ENCODE measurements around the gene CHST8.
A peak's percentile ranks its signal among the peaks of the same experiment; 100 is the strongest.

Gene CHST8

GRCh38 chr19:33734913-33735312, 113.2 kb downstream of the CHST8 start:
- DNase-seq (ENCODE audit: low spot score in 2 of 2), result no peak
- Mint-ChIP-seq H3K36me3 (no peaks in the 10 kb centered on the region), H3K4me1 (no peaks in the 10 kb centered on the region), H3K27ac (no peak overlapping the region), H3K9me3 (no peaks in the 10 kb centered on the region), H3K4me3 (no peak overlapping the region)
- no peak for ATAC-seq

DNA sequence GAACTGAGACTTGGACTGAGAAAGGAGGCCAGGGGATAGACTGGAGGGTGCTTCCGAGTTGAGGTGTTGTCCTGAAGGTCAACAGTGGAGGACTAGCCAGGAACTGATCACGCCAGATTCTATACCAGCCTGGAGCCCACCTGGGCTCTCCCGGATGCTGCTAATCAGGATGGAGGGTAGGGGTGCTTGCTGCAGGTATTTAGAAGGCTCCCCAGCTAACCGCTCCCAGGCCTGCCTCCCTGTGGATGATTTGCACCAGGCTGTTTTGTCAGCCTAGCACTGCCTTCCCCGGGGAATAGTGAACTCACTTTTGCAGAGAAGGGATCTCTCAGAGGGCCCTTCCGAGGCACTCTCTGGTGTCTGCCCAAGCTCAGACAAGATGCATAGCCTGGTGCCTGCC, 114.4 kb downstream of the CHST8 start:
- ATAC-seq (peak; percentile 31), DNase-seq (ENCODE audit: low spot score in 2 of 2) (no peak)
- Mint-ChIP-seq H3K9me3 (no peaks in the 10 kb centered on the region), H3K4me3 (no peak overlapping the region), H3K36me3 (no peaks in the 10 kb centered on the region), H3K4me1 (no peaks in the 10 kb centered on the region), H3K27ac (no peak overlapping the region)

GRCh38 chr19:33736787-33737186, 115.0 kb downstream of the CHST8 start:
- no peak overlapping the region for H3K4me3 Mint-ChIP-seq
- no peaks in the 10 kb centered on the region for H3K36me3 Mint-ChIP-seq
- H3K27ac Mint-ChIP-seq, result no peak overlapping the region
- DNase-seq (ENCODE audit: low spot score in 2 of 2), result no peak
- H3K4me1 Mint-ChIP-seq, result no peaks in the 10 kb centered on the region
- no peaks in the 10 kb centered on the region for H3K9me3 Mint-ChIP-seq
- ATAC-seq, result no peak

- H3K27ac Mint-ChIP-seq, result no peak overlapping the region
- ATAC-seq, result no peak
- H3K4me1 Mint-ChIP-seq, result no peaks in the 10 kb centered on the region
- H3K36me3 Mint-ChIP-seq, result no peaks in the 10 kb centered on the region
- DNase-seq (ENCODE audit: low spot score in 2 of 2), result no peak
- no peaks in the 10 kb centered on the region for H3K9me3 Mint-ChIP-seq
- no peak overlapping the region for H3K4me3 Mint-ChIP-seq
Measured at GRCh38 chr19:33737681-33738371, 116.1 kb downstream of the CHST8 start.

DNA sequence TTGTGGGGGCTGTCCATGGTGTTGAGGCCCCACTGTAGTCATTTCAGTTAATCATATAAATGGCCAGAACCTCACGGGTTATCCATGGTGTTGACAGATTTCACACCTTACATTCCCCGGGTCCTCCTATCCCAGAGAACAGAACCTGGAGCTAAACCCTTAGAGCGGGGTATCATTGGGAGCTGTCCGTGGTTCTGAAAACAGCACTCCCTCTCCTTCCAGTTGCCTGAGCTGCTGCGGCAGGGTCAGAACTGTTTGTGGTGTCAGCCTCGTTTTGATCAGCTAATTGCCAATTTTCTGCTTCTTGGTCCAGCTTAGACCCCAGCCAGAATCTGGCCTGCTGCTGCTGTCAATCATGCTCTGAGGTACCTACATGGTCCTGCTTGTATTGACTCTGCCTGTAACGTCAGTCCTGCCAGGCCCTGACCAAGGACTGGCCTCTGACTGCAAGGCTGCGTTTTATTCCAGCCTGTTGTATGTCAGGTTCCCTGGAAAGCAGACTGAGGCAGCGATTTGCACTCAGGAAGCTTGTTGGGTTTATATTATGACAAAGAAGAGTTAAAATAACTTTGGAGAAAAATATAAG, 119.2 kb downstream of the CHST8 start:
- Mint-ChIP-seq H3K4me1 (no peaks in the 10 kb centered on the region), H3K4me3 (no peak overlapping the region), H3K9me3 (no peaks in the 10 kb centered on the region), H3K36me3 (no peaks in the 10 kb centered on the region), H3K27ac (no peak overlapping the region)
- DNase-seq (ENCODE audit: low spot score in 2 of 2), result peak in 1 of 2 donors; percentile 49
- ATAC-seq, result no peak

DNA sequence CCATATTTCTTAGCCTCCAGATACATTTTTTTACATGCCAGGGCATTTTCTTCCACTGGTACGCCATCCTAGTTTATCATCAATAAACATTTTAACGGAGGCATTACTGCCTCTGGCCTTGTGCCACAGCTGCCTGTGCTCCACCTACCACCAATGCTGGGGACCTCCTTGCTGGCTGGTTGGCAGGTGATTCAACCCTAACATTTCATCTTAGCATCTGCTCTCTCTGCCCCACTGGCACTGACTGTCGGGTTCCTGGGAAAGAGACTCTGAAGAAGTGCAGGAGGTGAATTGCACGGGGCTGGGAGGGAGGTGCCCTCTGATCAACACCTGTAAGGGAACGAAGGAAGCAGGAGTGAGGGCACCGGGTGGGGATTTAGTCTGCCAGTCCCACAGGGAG, 123.5 kb downstream of the CHST8 start:
- H3K27ac Mint-ChIP-seq, result no peak overlapping the region
- H3K36me3 Mint-ChIP-seq, result no peaks in the 10 kb centered on the region
- no peaks in the 10 kb centered on the region for H3K9me3 Mint-ChIP-seq
- ATAC-seq (no peak), DNase-seq (ENCODE audit: low spot score in 2 of 2) (no peak)
- H3K4me1 Mint-ChIP-seq, result no peaks in the 10 kb centered on the region
- no peak overlapping the region for H3K4me3 Mint-ChIP-seq

- no peak overlapping the region for H3K4me3 Mint-ChIP-seq
- DNase-seq (ENCODE audit: low spot score in 2 of 2) (no peak), ATAC-seq (no peak)
- no peaks in the 10 kb centered on the region for H3K4me1 Mint-ChIP-seq
- H3K9me3 Mint-ChIP-seq, result no peaks in the 10 kb centered on the region
- H3K36me3 Mint-ChIP-seq, result no peaks in the 10 kb centered on the region
- no peak overlapping the region for H3K27ac Mint-ChIP-seq
Measured at GRCh38 chr19:33746159-33746558, 124.4 kb downstream of the CHST8 start.

DNA sequence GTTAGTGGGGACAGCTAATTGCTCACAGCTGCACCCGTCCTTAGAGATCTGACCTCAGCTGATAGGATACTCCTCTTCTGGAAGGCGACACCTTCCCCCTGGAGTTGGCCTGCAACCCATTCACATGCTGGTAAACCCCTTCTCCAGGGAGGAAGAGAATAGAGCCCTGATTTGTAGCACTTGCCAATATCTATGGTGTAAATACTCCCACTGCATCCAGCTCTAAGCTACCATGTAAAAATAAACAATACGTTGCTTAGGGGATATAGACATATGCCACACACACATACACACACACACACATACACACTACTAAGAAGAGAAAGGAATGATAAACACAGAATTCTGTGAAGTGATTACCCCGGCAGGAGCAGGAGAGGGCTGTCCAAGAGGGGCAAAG, 125.5 kb downstream of the CHST8 start:
- ATAC-seq (no peak), DNase-seq (ENCODE audit: low spot score in 2 of 2) (no peak)
- no peak overlapping the region for H3K4me3 Mint-ChIP-seq
- H3K9me3 Mint-ChIP-seq, result no peaks in the 10 kb centered on the region
- no peaks in the 10 kb centered on the region for H3K36me3 Mint-ChIP-seq
- no peaks in the 10 kb centered on the region for H3K4me1 Mint-ChIP-seq
- H3K27ac Mint-ChIP-seq, result no peak overlapping the region

DNA sequence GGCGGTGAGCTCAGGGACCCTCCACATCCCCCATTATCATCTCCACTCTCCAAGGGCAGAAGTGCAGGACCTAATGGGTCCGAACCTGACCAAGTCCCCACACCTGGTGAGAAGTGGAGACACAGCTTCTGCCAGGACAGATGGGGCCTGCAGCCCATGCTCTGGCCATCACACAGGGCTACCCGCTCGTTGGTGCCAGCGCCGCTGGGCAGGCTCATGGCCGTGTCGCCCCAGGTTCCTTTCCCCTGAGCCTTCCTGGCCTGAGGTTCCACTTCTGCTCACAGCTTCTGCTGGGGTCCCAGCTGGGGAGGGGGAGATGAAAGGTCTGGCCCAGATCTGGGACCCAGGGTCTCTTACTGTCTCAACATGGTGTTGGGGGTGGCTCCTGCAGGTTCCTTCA, 126.5 kb downstream of the CHST8 start:
- Mint-ChIP-seq H3K36me3 (no peaks in the 10 kb centered on the region), H3K4me3 (no peak overlapping the region), H3K9me3 (no peaks in the 10 kb centered on the region), H3K27ac (no peak overlapping the region), H3K4me1 (no peaks in the 10 kb centered on the region)
- DNase-seq (ENCODE audit: low spot score in 2 of 2), result no peak
- no peak for ATAC-seq

DNA sequence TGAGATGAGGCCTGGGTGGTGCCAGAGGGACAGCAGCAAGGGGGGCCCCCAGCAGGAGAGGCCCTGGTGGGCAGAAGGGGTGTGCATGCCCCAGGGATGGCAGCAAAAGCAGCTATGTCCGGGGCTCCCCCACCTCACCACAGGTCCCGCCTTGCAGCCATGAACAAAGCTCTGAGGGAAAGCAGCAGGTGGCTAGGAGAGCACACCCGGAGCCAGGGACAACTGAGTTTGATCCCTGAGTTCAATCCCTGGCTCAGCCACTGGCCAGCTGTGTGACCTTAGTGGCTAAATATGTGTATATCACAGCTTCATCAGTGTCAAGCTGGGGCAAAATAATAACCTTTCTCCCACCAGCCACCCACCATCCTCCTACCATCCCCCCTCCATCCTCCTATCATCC, 127.3 kb downstream of the CHST8 start:
- no peak overlapping the region for H3K27ac Mint-ChIP-seq
- DNase-seq (ENCODE audit: low spot score in 2 of 2) (no peak), ATAC-seq (no peak)
- no peaks in the 10 kb centered on the region for H3K9me3 Mint-ChIP-seq
- H3K4me3 Mint-ChIP-seq, result no peak overlapping the region
- no peaks in the 10 kb centered on the region for H3K36me3 Mint-ChIP-seq
- H3K4me1 Mint-ChIP-seq, result no peaks in the 10 kb centered on the region

- Mint-ChIP-seq H3K4me3 (no peak overlapping the region), H3K36me3 (no peaks in the 10 kb centered on the region), H3K27ac (no peak overlapping the region), H3K4me1 (no peaks in the 10 kb centered on the region), H3K9me3 (no peaks in the 10 kb centered on the region)
- ATAC-seq (no peak), DNase-seq (ENCODE audit: low spot score in 2 of 2) (no peak)
Measured at GRCh38 chr19:33749619-33750175, 127.9 kb downstream of the CHST8 start.

DNA sequence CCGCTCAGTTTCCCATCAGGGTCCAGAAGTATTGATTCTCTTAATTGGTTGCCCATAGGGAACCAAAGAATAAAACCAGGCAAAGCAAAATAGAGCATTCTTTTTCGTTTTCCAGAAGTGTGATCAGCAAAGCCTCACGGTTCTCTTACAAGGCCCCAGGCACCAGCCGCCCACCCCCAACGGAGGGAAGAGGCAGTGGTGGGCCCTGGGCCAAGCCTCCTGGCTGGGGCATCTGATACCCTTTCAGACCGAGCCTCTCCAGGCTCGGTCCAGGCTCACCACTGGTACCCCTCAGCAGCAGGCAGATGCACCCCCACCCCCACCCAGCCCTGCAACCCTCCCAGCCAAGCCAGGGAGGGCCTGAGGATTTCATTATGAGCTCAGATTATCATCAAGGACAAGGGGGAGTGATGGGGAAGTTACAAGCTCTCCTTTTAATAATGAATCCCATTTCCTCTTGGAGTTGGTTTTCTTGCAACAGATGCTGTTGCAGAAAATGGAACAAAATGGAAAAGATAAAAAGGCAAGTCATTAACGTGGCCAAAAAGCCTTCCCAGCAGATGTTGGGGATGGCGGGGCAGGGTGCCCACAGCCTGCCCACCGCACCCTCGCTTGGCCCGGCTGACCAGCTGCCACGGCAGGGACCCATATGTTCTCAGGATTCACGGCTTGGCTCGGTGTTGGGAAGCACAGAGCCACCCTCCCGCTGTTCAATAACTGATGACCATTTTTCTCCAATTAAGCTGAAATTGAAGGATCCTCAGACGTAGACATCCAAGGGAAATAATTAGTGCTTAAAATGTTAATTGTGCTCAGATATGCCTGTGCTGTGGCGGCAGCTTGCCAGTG, 129.1 kb downstream of the CHST8 start:
- DNase-seq (ENCODE audit: low spot score in 2 of 2), result no peak
- no peak overlapping the region for H3K27ac Mint-ChIP-seq
- no peaks in the 10 kb centered on the region for H3K4me1 Mint-ChIP-seq
- H3K36me3 Mint-ChIP-seq, result no peaks in the 10 kb centered on the region
- no peak for ATAC-seq
- H3K4me3 Mint-ChIP-seq, result no peak overlapping the region
- H3K9me3 Mint-ChIP-seq, result no peaks in the 10 kb centered on the region

DNA sequence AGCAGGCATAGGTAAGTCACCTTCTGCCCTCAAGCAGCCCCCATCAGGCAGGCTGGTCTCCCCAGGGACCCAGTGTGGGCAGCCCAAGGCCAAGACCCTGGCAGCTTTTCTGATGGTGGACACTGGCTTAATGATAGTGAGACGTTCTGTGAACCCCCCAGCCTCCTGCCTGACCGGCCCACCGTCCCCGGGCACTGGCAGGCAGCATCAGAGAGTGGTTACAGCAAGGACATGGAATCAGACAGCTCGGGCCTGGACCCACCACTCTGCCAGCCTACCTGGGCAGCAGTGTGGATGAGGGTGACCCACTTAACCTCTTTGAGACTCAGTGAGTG, 129.7 kb downstream of the CHST8 start:
- Mint-ChIP-seq H3K4me3 (no peak overlapping the region), H3K9me3 (no peaks in the 10 kb centered on the region), H3K27ac (no peak overlapping the region), H3K4me1 (no peaks in the 10 kb centered on the region), H3K36me3 (no peaks in the 10 kb centered on the region)
- DNase-seq (ENCODE audit: low spot score in 2 of 2) (no peak), ATAC-seq (no peak)

DNA sequence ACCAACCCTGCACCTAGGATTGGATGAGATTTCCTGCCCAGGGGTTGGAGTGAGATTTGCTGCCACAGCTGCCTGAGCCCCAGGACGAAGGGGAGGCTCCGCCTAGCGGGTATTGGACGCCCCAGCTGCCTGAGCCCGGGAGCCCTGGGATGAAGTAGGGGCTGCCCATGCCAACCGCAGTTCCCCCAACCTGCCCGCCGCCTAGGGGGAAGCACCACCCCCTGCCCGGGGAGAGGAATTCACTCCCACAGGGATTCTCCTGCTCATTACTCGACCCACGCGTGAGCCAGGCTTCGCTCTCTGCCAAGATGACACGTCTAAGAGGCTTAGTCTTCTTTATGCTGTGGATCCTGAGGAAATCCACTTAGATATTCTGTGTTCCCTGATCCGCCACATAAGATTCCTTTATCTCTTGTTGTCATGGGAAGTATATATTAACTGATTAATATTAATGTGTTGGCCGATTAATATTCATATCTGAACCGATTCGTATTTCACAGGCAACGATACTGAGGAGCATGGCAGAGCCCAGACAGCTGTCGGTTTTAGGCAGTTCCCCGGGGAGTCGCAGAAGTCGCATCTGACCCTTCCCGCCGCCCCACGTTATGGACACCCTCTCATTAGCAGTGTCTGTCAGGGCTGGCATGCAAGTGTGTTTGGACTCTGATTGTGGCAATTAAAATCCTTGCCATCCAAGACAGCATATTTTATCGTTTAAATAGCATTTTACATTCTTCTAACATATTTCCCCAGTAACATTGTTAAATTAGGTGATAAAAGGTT, 130.5 kb downstream of the CHST8 start:
- Mint-ChIP-seq H3K9me3 (no peaks in the 10 kb centered on the region), H3K4me3 (no peak overlapping the region), H3K27ac (no peak overlapping the region), H3K36me3 (no peaks in the 10 kb centered on the region), H3K4me1 (no peaks in the 10 kb centered on the region)
- DNase-seq (ENCODE audit: low spot score in 2 of 2) (no peak), ATAC-seq (no peak)

GRCh38 chr19:33752945-33753344, 131.2 kb downstream of the CHST8 start:
- DNase-seq (ENCODE audit: low spot score in 2 of 2), result no peak
- H3K36me3 Mint-ChIP-seq, result no peaks in the 10 kb centered on the region
- H3K27ac Mint-ChIP-seq, result no peak overlapping the region
- no peak overlapping the region for H3K4me3 Mint-ChIP-seq
- H3K9me3 Mint-ChIP-seq, result no peaks in the 10 kb centered on the region
- H3K4me1 Mint-ChIP-seq, result no peaks in the 10 kb centered on the region
- no peak for ATAC-seq

Data from stimulated activated effector memory CD8-positive, alpha-beta T cell treated with anti-CD3 and anti-CD28 coated beads, Interleukin-12 subunit alpha, Interleukin-12 subunit beta, amount 100 ng/mL, for 72 hours (primary cell).